Mononuclear cell (primary cell): ENCODE data around the gene PSG4. TPM values are rescaled to one million over a fixed set of nuclear protein-coding genes. Genes with fewer than 3 reads are reported as not detected.
"Not testable (repeated sequence)": the region's sequence is repeated elsewhere in the genome, so short reads cannot be mapped to it uniquely, and the experiment has no call there.

Experiments
- H3K27me3 ChIP-seq: 2 replicates; pipeline ENCODE4 v1.6.0; 2011; ENCODE audit warnings: low read length, control low read depth; ENCODE audit not compliant: insufficient read depth
- H3K4me1 ChIP-seq: 2 replicates; pipeline ENCODE4 v1.5.1; 2011; ENCODE audit warnings: mild to moderate bottlenecking, low read length, control low read depth; ENCODE audit not compliant: insufficient read depth
- H3K4me3 ChIP-seq: 2 replicates; pipeline ENCODE4 v1.5.1; 2011; ENCODE audit warnings: mild to moderate bottlenecking, low read length, moderate library complexity
- H3K9me3 ChIP-seq: 2 replicates; pipeline ENCODE4 v1.5.1; 2011; ENCODE audit warnings: low read depth, mild to moderate bottlenecking, control low read depth, low read length
- total RNA-seq: library from RNA; depleted of rRNA; stranded (reverse); fragments of >200 nt; gene quantifications from one replicate; pipeline ENCODE4 v1.2.3, GENCODE V29; 2012

Gene PSG4
- not detected for total RNA-seq

DNA sequence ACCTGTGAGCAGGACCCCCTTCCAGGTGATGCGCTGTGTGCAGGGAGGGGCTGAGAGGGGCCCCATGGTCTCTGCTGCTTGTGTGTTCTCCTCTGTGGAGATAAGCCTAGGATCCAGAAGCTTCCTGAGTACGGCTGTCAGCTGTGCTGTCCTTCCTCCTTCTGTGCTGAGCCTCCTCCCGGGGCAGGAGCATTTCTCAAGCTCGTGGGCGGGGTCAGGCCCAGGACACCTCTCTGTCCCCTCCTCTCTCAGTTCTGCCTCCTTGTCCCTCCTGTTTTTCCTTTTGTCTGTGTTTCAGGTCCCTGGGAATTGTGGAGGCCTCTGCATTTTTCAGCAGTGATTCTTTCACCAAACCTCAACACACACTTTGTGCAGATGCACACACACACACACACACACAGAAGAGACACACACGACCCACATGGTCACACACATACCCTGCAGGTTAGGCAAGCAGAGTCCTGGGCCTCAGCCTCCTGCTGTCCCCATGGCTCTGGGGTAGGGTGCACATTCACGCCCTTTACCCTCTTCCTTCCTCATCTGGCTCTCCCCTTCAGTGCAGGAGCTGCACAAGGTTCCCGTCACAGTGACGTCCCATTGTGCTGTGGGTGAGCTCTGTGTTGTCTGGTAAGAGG is at the start of gene PSG4:
PSG4 (minus strand) TSS at position 168 of the 635 bp plus-strand sequence; CDS start at position 66, 102 bp downstream.
- H3K9me3 ChIP-seq, H3K4me3 ChIP-seq, H3K27me3 ChIP-seq, H3K4me1 ChIP-seq: not testable (repeated sequence)

DNA sequence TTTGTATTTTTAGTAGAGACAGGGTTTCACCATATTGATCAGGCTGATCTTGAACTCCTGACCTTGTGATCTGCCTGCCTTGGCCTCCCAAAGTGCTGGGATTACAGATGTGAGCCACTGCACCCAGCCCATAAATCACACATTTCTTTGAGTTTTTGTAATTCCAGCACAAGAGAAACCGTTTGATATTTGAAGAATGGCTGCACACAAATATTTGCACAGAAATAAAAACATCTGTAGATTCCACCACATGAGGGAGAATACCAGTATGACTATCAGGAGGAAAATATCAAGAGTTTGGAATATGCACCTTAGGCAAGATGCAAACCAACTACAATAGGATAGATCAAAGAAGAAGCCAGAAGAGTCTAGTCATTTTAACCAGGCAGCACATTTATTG is 46.0 kb upstream of the PSG4 start:
- not testable (repeated sequence) for H3K9me3 ChIP-seq, H3K27me3 ChIP-seq, H3K4me3 ChIP-seq, H3K4me1 ChIP-seq

DNA sequence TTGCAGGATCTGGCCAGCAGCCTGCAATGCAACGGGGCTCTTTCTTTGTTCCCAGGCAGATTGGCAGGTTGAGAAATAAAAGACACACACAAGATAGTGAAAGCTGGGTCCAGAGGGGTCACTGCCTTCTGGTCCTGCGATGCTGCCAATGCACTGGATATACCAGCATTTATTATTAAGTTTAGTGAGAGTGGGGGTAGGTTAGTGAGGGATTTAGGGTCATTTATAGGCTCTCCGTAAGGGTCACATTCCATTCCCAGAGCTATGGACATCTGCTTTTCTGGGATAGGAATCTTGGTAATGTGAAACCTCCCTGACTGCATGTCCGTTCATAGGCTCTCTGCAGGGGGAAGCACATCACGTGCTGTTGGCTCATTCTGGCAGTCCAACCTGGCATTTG is 44.9 kb upstream of the PSG4 start:
- H3K4me1 ChIP-seq, H3K27me3 ChIP-seq, H3K4me3 ChIP-seq, H3K9me3 ChIP-seq: not testable (repeated sequence)

DNA sequence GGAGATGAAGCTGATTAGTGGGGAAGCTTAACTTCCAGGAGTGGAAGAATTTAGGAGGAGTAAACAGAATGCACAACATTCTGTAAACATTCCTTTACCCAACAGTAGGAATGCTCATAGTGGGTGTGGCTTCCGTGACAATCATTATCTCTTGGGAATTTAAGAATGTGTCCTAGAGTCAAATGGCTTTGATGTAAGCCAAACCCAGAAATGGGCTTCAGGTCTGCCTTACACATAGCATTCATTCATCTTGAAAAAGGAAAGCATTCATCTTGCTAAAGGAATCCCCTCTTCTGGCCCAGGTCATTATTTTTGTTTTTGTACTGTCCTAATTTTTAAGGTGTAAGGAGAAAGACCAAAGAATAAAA is 43.2 kb upstream of the PSG4 start:
- H3K27me3 ChIP-seq, H3K4me3 ChIP-seq: not testable (repeated sequence)

DNA sequence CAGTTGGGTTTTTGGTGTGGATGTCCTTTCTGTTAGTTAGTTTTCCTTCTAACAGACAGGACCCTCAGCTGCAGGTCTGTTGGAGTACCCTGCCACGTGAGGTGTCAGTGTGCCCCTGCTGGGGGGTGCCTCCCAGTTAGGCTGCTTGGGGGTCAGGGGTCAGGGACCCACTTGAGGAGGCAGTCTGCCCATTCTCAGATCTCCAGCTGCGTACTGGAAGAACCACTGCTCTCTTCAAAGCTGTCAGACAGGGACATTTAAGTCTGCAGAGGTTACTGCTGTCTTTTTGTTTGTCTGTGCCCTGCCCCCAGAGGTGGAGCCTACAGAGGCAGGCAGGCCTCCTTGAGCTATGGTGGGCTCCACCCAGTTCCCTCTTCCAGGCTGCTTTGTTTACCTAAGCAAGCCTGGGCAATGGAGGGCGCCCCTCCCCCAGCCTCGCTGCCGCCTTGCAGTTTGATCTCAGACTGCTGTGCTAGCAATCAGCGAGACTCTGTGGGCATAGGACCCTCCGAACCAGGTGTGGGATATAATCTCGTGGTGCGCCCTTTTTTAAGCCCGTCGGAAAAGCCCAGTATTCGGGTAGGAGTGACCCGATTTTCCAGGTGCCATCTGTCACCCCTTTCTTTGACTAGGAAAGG is 41.9 kb upstream of the PSG4 start:
- not testable (repeated sequence) for H3K4me3 ChIP-seq, H3K27me3 ChIP-seq, H3K4me1 ChIP-seq, H3K9me3 ChIP-seq

More for the DNA sequence above, 43.2 kb upstream of the PSG4 start:
- H3K4me1 ChIP-seq, H3K9me3 ChIP-seq: not testable (repeated sequence)

DNA sequence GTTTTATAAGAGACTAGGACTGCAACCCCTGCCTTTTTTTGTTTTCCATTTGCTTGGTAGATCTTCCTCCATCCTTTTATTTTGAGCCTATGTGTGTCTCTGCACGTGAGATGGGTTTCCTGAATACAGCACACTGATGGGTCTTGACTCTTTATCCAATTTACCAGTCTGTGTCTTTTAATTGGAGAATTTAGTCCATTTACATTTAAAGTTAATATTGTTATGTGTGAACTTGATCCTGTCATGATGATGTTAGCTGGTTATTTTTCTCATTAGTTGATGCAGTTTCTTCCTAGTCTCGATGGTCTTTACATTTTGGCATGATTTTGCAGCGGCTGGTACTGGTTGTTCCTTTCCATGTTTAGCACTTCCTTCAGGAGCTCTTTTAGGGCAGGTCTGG is 40.4 kb upstream of the PSG4 start:
- not testable (repeated sequence) for H3K9me3 ChIP-seq

DNA sequence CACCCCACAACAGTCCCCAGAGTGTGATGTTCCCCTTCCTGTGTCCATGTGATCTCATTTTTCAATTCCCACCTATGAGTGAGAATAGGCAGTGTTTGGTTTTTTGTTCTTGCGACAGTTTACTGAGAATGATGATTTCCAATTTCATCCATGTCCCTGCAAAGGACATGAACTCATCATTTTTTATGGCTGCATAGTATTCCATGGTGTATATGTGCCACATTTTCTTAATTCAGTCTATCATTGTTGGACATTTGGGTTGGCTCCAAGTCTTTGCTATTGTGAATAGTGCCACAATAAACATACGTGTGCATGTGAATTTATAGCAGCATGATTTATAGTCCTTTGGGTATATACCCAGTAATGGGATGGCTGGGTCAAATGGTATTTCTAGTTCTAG is 36.8 kb upstream of the PSG4 start:
- not testable (repeated sequence) for H3K4me1 ChIP-seq, H3K9me3 ChIP-seq, H3K27me3 ChIP-seq, H3K4me3 ChIP-seq

More for the DNA sequence above, 40.4 kb upstream of the PSG4 start:
- not testable (repeated sequence) for H3K4me3 ChIP-seq, H3K27me3 ChIP-seq, H3K4me1 ChIP-seq

DNA sequence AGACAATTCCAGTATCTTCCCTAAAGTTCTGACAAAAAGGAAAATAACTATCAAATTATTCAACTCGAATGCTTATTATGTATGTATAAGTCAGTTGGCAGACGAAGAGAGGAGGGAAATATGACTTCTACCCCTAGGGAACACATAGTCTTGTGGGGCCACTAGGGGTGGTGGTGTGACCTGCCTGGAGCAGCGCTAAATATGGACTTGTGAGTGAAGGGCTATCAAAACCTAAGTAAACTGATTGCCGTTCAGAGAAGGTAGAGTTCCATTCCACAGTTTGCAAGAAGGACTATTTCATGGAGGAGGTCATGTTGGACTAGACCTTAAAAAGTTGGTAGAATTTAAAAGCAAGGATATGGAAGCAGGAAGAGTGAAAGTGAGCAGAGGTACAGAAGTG is 32.8 kb upstream of the PSG4 start:
- not testable (repeated sequence) for H3K4me3 ChIP-seq, H3K27me3 ChIP-seq, H3K4me1 ChIP-seq, H3K9me3 ChIP-seq

DNA sequence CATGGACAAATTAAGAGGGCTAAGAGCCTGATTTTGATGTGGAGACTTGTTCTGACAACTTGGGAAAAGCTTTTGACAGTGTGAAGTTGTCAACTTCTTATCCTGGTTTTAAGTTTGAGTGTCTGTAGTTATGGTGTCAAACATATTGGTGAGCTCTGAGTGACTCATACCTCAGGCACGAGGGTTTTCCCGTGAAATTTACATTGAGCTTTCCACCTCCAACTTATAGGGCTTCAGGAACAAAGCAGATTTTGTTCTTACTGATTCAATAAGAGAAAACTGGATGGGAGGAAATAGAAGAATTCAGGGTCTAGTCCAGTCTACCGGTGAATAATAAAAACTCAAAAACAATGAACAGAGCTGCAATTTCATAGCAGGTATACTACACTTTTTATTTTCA is 30.2 kb upstream of the PSG4 start:
- not testable (repeated sequence) for H3K4me3 ChIP-seq, H3K27me3 ChIP-seq, H3K4me1 ChIP-seq, H3K9me3 ChIP-seq

DNA sequence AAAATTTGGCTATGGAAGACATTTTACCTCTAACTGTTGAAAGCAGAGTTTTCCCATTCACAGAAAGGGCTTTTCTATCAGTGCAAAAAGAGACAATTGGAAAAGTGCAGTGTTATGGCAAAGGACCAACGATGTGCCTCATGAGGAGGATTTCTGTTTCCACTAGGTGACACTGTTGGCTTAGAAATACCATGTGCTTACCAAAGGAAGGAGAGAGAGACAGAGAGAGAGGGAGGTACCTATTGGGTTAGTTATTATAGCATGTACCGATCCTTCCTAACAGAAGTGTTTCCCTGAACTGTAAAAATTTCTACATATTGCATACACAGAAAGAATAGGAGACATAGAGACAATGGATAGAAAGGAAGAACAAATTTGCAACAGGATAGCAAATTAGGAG is 23.9 kb upstream of the PSG4 start:
- H3K4me1 ChIP-seq, result no peaks in the 10 kb centered on the region
- H3K4me3 ChIP-seq, result no peak overlapping the region
- H3K27me3 ChIP-seq, result no peaks in the 10 kb centered on the region
- H3K9me3 ChIP-seq, result peaks cover 5% of the 10 kb centered on the region

DNA sequence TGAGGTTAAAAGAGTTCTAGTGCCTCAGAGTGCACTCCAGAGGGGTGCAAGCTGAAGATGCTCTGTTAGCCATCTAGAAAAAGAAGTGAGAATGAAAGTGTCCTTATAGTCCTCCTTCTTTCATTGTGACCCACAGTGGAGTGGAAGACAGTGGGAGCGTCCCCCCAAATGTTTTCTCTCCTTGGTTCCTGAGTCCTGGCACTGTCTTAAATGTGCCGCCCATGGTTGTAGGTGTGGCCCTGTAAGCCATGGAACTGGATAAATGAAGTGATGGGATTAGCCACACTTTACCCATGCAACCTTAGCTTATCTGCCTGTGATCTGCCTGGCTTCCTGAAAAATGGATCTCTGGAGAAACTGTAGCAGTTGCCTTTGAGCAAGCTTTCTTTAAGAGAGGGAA is 23.3 kb upstream of the PSG4 start:
- H3K4me1 ChIP-seq, H3K27me3 ChIP-seq, H3K4me3 ChIP-seq, H3K9me3 ChIP-seq: not testable (repeated sequence)

DNA sequence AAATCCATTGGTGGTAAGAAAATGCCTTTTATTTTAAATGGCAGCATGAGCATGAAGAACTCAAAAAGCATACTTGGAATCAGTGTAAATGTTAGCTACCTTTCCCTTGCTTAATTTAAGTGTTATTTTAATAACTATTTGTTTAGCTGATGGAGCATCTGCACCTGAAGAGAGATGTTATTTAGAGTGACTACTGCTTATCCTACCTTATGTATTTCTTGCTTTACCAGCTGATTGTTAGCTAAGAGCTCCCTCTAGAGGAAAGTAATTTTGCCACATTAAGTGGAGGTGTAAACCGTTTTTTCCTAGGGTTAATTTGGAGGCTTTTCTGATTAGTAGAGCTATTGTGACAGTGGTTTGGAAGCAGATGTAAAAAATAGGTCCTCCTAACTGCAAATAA is 21.5 kb upstream of the PSG4 start:
- H3K9me3 ChIP-seq, H3K4me1 ChIP-seq, H3K27me3 ChIP-seq, H3K4me3 ChIP-seq: not testable (repeated sequence)

DNA sequence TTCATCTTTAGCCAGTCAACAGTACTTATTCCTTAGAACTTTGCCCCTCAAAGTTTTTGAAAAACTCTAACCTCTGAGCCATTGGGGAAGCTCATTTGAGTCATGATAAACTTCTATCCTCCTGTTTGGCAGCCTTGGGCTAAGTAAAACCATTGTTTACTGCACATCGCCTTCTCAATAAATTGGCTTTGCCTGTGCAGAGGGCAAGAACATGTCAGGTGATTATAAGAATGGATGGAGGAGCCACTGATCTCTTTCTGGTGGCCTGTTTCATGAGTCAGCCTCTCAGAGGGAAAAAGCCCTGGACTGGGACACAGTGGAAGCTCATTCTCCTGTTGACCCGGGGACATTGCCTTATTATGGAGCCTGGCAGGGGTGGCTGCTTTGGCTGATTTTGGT is 19.4 kb upstream of the PSG4 start:
- Histone ChIP-seq H3K9me3 (peaks cover 5% of the 10 kb centered on the region), H3K27me3 (no peaks in the 10 kb centered on the region), H3K4me1 (no peaks in the 10 kb centered on the region), H3K4me3 (no peak overlapping the region)

DNA sequence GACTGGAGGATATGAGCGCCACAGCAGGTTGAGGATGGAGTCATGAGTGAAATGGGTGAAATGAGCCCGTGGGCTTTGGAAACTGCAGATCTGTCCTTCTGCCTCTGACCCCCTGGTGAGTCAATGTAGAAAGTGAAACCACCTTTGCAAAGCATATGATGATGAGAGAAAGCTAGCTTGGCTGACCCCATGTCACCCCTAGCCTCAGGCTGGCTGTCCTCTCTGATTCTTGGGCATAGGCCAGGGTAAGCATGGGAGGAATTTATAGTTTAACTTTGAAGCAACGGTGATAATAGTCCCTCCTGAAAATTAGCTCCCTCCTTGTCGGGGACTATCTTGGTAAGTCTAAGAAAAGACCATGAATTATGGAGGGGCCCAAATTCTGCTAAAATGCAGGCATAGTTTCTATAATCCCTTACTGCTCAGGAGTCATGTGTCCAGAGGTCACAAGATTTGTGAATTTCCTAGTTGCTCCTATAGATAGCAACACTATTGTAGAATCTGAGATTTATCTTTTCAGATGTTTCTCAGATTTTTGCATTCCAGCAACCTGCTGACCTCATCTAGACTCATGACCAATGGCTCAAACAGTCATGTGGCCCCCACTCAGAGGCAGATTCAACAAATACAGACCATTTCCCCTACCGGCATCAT is 18.9 kb upstream of the PSG4 start:
- H3K9me3 ChIP-seq, H3K4me1 ChIP-seq, H3K27me3 ChIP-seq, H3K4me3 ChIP-seq: not testable (repeated sequence)

DNA sequence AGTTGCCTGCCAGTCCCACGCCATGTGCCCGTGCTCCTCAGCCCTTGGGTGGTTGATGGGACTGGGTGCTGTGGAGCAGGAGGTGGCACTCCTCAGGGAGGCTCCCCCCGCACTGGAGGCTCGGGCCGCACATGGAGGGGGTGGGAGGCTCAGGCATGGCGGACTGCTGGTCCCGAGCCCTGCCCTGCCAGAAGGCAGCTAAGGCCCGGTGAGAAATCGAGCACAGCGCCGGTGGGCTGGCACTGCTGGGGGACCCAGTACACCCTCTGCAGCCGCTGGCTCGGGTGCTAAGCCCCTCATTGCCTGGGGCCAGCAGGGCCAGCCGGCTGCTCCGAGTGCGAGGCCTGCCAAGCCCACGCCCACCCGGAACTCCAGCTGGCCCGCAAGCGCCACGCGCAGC is 16.5 kb upstream of the PSG4 start:
- H3K4me3 ChIP-seq, H3K4me1 ChIP-seq, H3K27me3 ChIP-seq, H3K9me3 ChIP-seq: not testable (repeated sequence)

DNA sequence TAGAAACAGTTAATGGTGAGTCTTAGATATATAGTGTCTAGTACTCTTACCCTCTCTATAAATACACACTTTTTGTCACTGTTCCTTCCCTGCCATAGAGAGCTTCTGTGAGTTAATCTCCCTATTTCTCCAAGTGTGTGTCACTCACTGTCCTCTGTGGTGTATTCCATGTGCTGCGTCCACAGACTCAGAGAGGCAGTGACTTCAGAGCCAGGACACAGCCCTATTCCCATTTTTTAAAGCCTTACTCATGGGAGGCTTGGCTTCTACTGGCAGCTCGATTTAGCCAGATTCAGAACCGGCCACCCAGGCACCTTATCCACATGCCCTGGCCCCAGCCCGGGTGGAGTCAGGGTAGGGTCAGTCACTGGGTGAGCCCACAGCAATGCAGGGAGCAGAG is 13.7 kb upstream of the PSG4 start:
- not testable (repeated sequence) for H3K4me3 ChIP-seq

More for the DNA sequence above, 13.7 kb upstream of the PSG4 start:
- H3K27me3 ChIP-seq, H3K4me1 ChIP-seq, H3K9me3 ChIP-seq: not testable (repeated sequence)
